Hepatic stellate cell (primary cell): ENCODE measurements around the gene ABHD1.

Experiments
- DNase-seq: peaks from one replicate; pipeline ENCODE4 v3.0.0; 2011; ENCODE audit warnings: low spot score

ABHD1 gene

GRCh38 chr2:27086724-27087593 is 36.7 kb upstream of the ABHD1 start, which contains the start of gene KHK:
TSS of gene KHK (plus strand) at chr2:27086772. CDS start at chr2:27087260, 488 bp downstream.
- DNase-seq, result no peak

DNA sequence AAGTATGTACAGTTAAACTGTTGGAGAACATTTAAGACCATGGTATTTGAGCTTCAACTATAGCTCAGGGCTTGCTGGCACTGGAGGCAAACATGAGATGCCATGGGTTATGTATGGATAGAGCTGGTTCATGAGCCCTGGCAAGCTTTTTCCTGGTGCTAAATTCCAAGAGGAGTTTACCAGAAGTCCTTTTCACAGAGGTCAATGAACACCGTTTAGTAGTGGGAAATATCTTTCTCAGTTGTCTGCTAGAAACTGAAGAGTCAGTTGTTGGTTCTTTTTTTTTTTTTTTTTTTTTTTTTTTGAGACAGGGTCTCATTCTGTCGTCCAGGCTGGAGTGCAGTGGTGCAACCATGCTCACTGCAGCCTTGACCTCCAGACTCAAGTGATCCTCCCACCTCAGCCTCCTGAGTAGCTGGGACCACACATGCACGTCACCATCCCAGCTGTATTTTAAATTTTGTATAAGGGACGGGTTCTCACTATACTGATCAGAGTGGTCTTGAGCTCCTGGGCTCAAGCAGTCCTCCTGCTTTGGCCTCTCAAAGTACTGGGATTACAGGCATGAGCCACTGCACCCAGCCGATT is 35.7 kb upstream of the ABHD1 start:
- DNase-seq, result no peak

DNA sequence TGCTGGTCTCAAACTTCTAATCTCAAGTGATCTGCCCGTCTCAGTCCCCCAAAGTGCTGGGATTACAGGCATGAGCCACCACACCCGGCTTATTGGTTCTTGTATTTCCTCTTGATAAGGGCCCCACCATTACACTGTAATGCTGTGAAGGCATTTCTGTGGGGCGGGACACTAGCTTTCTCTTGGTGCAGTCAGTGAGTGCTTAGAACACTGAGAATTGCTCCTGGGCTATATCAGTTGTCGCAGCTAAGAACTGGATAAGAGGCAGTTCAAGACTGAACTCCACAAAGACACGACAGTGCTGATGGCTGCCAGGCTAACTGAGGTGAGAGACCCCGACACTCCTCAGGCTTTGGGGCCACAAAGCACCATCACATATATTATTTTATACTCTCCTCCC is 35.0 kb upstream of the ABHD1 start:
- DNase-seq, result no peak

DNA sequence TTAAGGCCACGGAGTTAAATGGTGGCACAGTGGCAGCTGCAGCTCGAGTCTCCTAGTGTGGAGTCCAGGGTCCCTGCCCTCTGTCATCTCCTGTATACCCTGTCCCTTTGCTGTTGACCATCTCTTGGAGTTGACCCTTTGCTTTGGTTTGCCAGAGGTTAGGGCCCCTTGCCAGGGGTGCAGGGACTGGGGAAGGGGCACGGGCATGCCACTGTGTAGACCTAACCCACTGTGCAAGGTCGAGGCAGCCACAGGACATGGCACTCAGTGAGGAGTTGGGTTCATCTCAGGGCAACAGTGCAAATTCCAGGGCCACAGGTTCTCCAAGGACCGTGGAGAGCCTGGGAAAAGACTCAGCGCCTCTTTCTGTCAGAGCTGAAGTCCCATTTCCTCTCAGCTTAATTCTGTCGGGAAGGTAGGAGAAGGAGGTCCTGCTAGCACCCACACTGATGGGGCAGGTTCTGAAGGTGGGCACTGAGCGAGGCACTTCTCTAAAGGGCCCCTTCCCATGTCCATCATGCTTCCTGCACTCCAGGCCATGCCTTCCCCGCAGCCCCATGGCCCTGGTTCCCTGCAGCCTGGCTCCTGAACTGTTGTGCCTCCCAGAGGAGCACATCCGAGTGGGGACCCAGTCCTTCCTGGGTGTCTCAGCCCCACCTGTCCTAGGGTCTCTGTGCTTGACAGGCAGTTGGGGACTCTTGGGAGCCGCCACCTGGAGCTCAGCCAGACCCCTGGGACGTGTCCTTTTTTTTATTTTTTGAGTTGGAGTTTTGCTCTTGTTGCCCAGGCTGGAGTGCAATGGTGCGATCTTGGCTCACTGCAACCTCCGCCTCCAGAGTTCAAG is 34.3 kb upstream of the ABHD1 start:
- DNase-seq, result no peak

GRCh38 chr2:27091746-27092695 is 31.6 kb upstream of the ABHD1 start:
- DNase-seq, result no peak

DNA sequence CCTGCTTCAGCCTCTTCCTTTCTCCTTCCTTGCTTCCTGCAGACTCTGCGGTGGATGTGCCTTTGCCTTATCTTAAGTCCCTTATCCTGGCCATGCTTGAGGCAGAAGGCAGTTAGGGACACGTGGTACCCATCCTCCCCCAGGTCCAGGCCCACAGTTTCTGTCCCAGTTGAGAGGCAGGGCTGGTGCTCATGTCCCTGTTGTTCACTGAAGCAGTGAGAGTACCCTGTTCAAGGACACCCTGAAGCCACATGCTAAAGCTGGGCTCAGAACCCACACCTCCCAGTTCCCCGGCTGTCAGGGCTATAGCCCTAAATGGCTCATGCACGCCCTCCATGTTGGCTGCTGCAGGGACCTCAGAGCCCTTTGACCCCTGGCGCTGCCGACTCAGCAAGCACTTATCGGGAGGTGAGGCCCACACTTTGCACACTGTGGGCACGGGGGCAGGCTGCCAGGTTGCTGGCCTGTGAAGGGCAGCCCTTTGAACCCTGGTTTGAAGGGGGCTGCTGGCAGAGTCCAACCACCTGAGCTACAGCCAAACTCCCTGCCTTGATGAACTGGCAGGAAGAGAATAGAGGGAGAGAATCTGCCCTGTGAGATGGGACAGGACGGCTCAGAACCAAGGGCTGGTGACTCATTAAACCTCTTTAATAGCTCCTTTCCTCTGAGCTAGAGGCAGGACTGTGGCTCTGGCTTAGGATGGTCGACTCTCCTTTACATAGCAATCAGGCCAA is 30.8 kb upstream of the ABHD1 start:
- DNase-seq, result no peak

DNA sequence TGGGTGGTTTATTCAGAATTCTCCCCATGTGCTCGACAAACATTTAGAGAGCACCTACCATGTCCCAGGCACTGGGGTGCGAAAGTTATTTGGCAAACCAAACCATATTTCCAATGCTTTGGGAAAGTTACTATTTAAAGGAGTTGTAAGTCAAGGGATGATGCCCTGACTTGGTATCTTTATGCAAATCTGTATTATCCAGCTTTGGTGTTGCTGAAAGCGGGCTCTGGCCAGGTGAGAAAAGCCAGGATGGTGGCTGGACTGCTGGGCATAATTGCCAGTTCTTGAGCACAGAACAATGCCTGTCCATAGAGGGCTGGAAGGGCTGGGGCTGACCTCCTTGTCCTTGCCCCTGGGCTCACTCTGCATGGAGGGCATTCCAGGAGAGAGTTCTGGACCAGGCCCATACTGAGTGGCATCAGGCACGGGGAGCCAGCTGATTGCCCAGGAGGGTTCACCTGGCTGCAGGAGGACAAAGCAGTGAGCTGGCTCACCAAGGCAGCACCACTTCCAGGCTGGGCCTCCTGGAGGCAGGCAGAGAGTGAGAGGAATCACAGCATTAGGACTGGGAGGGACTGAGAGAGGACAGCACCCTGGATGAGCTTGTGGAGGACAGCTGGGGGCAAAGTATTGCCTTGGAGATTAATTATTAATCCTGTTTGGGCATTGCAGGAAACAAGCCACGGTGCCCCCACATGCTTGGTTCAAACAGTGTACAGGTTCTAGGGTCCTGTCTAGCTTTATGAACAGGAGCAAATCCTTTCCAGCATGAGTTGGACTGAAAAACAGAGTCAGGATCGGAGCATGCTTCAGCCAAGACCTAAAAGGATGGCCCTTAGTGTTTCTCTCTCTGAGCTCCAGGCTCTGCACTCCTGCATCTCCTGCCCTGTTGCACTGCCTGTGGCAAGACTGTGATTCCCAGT is 29.9 kb upstream of the ABHD1 start:
- no peak for DNase-seq

DNA sequence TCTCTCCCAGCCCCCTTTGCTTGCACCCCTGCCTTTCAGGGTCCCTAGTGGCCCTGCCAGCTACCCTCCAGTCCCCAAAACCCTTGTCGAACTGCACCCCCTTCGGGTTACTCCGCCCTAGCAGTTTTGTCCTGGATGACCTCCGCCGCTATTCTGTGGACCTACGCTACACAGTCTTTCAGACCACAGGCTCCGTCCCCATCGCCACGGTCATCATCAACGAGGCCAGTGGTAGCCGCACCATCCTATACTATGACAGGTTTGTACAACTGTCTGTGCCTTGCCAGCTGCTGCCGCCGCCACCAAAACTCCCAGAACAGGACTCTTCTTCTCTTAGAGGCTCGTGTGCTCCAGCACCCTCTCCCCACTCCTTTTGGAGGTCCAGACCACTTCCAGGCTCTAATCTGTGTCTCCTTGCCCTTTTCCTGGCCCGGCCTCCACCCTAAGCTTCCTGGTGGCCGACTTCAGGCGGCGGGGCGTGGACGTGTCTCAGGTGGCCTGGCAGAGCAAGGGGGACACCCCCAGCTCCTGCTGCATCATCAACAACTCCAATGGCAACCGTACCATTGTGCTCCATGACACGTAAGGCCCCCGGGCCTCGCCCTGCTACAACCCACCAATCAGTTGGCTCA is 29.1 kb upstream of the ABHD1 start:
- DNase-seq, result no peak

DNA sequence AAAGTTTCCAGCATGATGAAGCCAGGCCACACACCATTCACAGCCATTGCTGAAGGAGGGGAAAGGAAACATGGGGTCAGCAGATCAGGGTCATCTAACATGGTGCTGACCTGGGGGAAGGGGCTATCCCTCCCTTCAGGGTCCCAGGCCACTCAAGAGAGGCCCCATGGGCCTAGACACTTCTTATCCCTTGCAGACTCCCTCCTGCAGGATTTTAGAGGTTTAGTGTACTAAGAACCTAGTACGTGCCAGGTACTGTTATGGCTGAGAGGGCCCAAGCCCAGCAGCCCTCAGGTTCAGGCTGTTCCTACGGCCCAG is 28.2 kb upstream of the ABHD1 start:
- no peak for DNase-seq

GRCh38 chr2:27095745-27096651 is 27.6 kb upstream of the ABHD1 start:
- peak; percentile 85 for DNase-seq

DNA sequence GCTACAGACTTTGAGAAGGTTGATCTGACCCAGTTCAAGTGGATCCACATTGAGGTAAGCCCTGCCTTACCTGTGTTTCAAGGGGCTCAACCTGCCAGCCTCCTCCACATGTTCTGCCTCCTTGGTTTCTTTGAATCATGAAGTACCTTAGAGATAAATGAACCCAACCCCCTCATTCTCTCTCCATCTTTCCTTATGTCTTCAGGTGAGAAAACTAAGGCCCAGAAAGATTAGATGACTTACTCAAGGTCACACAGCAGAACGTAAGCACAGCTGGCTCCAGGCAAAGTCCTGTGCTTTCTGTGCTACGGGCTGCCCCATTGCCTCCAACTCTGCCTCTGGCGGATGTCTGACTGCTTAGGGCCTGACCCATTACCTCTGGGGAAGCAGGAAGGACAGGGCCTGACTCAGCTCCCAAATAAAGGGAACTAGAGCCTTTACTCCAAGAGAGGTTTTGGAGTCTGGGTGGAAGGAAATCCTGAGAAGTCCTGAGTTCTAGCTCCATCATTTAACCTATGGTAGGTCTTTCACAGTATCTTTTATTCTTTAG is 26.8 kb upstream of the ABHD1 start:
- no peak for DNase-seq

- no peak for DNase-seq
These were observed 26.3 kb upstream of the ABHD1 start for GRCh38 chr2:27097341-27097740.

DNA sequence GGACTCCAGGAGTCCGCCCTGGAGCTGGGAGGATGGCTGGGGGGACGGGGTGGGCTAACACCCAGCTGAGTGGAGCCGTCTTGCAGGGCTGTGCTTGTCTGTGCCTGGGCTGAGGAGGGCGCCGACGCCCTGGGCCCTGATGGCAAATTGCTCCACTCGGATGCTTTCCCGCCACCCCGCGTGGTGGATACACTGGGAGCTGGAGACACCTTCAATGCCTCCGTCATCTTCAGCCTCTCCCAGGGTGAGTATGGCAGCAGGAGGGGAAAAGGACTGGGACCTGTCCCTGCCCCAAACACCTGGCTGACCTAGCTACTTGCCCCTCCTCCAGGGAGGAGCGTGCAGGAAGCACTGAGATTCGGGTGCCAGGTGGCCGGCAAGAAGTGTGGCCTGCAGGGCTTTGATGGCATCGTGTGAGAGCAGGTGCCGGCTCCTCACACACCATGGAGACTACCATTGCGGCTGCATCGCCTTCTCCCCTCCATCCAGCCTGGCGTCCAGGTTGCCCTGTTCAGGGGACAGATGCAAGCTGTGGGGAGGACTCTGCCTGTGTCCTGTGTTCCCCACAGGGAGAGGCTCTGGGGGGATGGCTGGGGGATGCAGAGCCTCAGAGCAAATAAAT is 24.2 kb upstream of the ABHD1 start:
- no peak for DNase-seq

- DNase-seq, result no peak
These were observed 23.6 kb upstream of the ABHD1 start for GRCh38 chr2:27100036-27100435.

DNA sequence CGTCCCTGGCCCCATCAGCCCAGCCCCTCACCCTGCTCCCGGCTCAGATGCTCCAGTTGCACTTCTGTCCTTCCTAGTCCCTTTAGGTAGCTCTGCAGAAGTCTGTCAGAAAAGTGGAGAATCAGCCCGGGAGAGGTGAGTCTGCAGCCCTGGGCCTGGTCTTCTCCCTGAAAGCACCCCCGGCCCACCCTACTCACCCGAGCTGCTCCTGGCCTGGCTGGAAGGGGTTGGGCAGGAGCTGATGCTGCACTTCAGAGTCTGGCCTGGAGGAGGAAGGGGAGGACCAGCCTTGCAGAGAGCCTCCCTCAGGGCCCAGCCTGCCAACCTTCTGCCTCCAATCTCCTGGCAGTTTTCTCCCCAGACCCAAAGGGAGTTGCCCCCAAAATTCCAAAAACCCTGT is 21.3 kb upstream of the ABHD1 start:
- no peak for DNase-seq

DNA sequence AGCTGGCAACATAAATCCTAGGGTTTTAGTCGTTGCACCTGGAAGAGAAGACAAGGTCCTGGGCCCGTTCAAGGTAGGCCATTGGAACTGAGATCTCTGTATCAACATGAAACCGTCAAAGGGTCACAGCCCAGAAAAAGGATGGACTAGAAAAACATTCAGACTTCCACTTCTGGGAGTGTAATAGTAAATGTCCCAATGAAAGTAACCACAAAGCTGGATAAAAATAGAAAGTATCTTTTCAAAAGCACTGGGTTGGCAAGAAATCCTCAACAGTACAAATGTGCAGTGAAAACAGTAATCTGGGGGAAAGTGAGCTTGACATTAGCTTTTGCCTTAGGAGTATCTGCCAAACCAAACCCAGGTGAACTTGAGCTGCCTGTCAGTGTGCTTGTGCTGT is 17.6 kb upstream of the ABHD1 start:
- no peak for DNase-seq

- DNase-seq, result no peak
These were observed 15.4 kb upstream of the ABHD1 start for GRCh38 chr2:27108221-27108620.

GRCh38 chr2:27109083-27109482 is 14.5 kb upstream of the ABHD1 start:
- no peak for DNase-seq
